Adrenal gland (tissue), 12 donors: ENCODE data around the gene WWOX. TPM values are rescaled to one million over a fixed set of nuclear protein-coding genes. Genes with fewer than 3 reads are reported as not detected.

Source experiments
- DNase-seq, 7 donors: peaks; one replicate each; pipeline ENCODE4 v3.0.0-alpha.2; 2019 to 2020
- H3K27ac ChIP-seq, 5 donors: fragments of 200-600 bp; sonication (generic) in 4 of 5; 1 replicate in 3 of 5; 2 replicates in 2 of 5; pipeline versions ENCODE4 v1.5.1 to v1.8.0; 2016 to 2020; ENCODE audit warnings: mild to moderate bottlenecking in 1 of 5
- H3K27me3 ChIP-seq: fragments of 200-600 bp; 2 replicates; pipeline ENCODE4 v1.8.0; 2021
- H3K36me3 ChIP-seq, 2 donors: fragments of 200-600 bp; replicated peaks in 1 of 2; 1 replicate in 1 of 2; 2 replicates in 1 of 2; pipeline versions ENCODE4 v1.5.1 to v1.8.0; 2018 to 2022
- H3K4me1 ChIP-seq, 2 donors: fragments of 200-600 bp; replicated peaks in 1 of 2; 1 replicate in 1 of 2; 2 replicates in 1 of 2; pipeline versions ENCODE4 v1.5.1 to v1.8.0; 2018 to 2021
- H3K4me3 ChIP-seq, 4 donors: fragments of 200-600 bp; sonication (generic) in 3 of 4; one replicate each; pipeline ENCODE4 v1.5.1; 2016 to 2018
- H3K9me3 ChIP-seq, 3 donors: fragments of 200-600 bp; sonication (generic) in 1 of 3; replicated peaks in 1 of 3; 1 replicate in 2 of 3; 2 replicates in 1 of 3; pipeline versions ENCODE4 v1.5.1 to v1.8.0; 2016 to 2021
- POLR2A ChIP-seq, 2 donors: fragments of 450-650 bp; IDR thresholded peaks; one replicate each; pipeline ENCODE4 v1.6.1; 2017; ENCODE audit warnings: antibody characterized with exemption in 2 of 2, mild to moderate bottlenecking in 2 of 2, moderate library complexity in 1 of 2
- WGBS, 4 donors: extraction: QIAGEN DNeasy Blood & Tissue Kit in 2 of 4; methylation state at CpG; one replicate each; pipeline versions ENCODE4 v1.1.5 to v1.1.7; 2013 to 2017; 5-methylcytosine and 5-hydroxymethylcytosine counted together
- intact Hi-C, 2 donors: fragments of 100-400 bp; cut with DNase I; formaldehyde crosslinking; loops; one replicate each; pipeline versions ENCODE4 v1.14.1 to v1.15.0; 2022 to 2023
- polyA plus RNA-seq, 3 donors: library from polyadenylated mRNA; stranded (reverse); fragments of 200-250 nt in 2 of 3; fragments of 350-450 nt in 1 of 3; fragmentation: Illumina TruSeq in 1 of 3; extraction: RNeasy Lipid Tissue Mini Kit (QIAGEN cat#74804) in 1 of 3; gene quantifications; one replicate each; pipeline ENCODE4 v1.2.3, GENCODE V29; 2013 to 2014
- total RNA-seq, 9 donors: library from RNA; depleted of rRNA in 4 of 9; stranded (reverse); fragments of >200 nt in 4 of 9; fragments of 120-200 nt in 1 of 9; fragmentation: NEBNext Ultra II Directional in 1 of 9; extraction: Animal tissue kit (Norgen Biotek cat#: 25700) in 1 of 9; gene quantifications; one replicate each; pipeline versions ENCODE4 v1.1.0 to v1.2.4, GENCODE V29; 2013 to 2023
- TF ChIP-seq, protein P1 (sequence below), 6 experiments: fragments of 450-650 bp in 4 of 6; fragments of 200-600 bp in 2 of 6; sonication (generic) in 1 of 6; IDR thresholded peaks; 1 replicate in 5 of 6; 2 replicates in 1 of 6; pipeline versions ENCODE4 v1.5.1 to v1.8.0; 2016 to 2021; ENCODE audit warnings: antibody characterized with exemption in 6 of 6, mild to moderate bottlenecking in 2 of 6, moderate library complexity in 1 of 6
- donor health status: healthy with polysubstance abuse.
- donor health status: Bipolar disorder and iron deficiency.
- donor health status: DM: yes; HTN: yes; CAD: no.
- donor health status: DM: no; HTN: no; CAD: no.
- donor health status: DM: no; HTN: no; CAD: no.
- donor health status: DM: yes; HTN: yes; CAD: no.

WWOX gene
- total and polyA plus RNA-seq, 12 donors = 11.8 to 74.6 (median 20.5) TPM

DNA sequence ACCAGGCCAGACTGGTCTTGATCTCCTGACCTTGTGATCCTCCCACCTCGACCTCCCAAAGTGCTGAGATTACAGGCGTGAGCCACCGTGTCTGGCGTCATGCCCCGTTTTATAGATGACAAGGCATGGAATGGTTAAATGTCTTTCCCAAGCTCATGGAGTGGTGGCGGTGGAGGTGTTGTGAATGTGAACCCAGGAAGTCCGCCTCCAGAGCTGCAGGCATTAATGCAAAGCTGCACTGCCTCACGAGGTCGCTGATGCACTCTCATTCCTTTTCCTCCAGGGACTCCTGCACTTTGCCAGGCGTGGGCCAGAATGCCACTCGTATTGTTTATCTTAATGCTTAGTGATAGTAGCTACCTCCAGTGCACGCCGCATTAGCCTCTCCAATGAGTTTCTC lies 149.6 kb downstream of the WWOX start:
- H3K27ac ChIP-seq = no peak overlapping the region
- no peaks in the 10 kb centered on the region for H3K9me3 ChIP-seq
- no peak overlapping the region for H3K4me3 ChIP-seq
- no peaks in the 10 kb centered on the region for H3K4me1 ChIP-seq
- 87 to 91% (median 90%) methylated on average over 13 of the region's 13 CpGs for WGBS, 4 donors
- intact Hi-C loops = no loop called here
- TF ChIP-seq POLR2A (IDR thresholded peaks at IDR 0.05) = no peak
- TF ChIP-seq, protein P1, sequence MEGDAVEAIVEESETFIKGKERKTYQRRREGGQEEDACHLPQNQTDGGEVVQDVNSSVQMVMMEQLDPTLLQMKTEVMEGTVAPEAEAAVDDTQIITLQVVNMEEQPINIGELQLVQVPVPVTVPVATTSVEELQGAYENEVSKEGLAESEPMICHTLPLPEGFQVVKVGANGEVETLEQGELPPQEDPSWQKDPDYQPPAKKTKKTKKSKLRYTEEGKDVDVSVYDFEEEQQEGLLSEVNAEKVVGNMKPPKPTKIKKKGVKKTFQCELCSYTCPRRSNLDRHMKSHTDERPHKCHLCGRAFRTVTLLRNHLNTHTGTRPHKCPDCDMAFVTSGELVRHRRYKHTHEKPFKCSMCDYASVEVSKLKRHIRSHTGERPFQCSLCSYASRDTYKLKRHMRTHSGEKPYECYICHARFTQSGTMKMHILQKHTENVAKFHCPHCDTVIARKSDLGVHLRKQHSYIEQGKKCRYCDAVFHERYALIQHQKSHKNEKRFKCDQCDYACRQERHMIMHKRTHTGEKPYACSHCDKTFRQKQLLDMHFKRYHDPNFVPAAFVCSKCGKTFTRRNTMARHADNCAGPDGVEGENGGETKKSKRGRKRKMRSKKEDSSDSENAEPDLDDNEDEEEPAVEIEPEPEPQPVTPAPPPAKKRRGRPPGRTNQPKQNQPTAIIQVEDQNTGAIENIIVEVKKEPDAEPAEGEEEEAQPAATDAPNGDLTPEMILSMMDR (IDR thresholded peaks at IDR 0.05) = no peak
- no peak for DNase-seq
- H3K27me3 ChIP-seq = no peaks in the 10 kb centered on the region
- H3K36me3 ChIP-seq = no peaks in the 10 kb centered on the region

GRCh38 chr16:78249832-78250231 lies 150.4 kb downstream of the WWOX start:
- intact Hi-C loops = no loop called here
- Histone ChIP-seq H3K27me3 (no peaks in the 10 kb centered on the region), H3K4me1 (no peaks in the 10 kb centered on the region), H3K4me3 (no peak overlapping the region), H3K36me3 (no peaks in the 10 kb centered on the region), H3K9me3 (no peaks in the 10 kb centered on the region), H3K27ac (no peak overlapping the region)
- 76 to 95% (median 85%) methylated on average over 3 of the region's 3 CpGs for WGBS, 4 donors
- DNase-seq = no peak
- no peak for TF ChIP-seq POLR2A (IDR thresholded peaks at IDR 0.05)
- TF ChIP-seq, protein P1 (IDR thresholded peaks at IDR 0.05) = no peak

- no peaks in the 10 kb centered on the region for H3K4me1 ChIP-seq
These were observed 151.7 kb downstream of the WWOX start for GRCh38 chr16:78251115-78251514.

GRCh38 chr16:78252757-78253156 lies 153.3 kb downstream of the WWOX start:
- intact Hi-C loops = no loop called here
- DNase-seq = no peak
- 91 to 96% (median 92%) methylated on average over 5 of the region's 5 CpGs for WGBS, 4 donors
- no peak overlapping the region for H3K27ac ChIP-seq
- no peaks in the 10 kb centered on the region for H3K36me3 ChIP-seq
- TF ChIP-seq, protein P1 (IDR thresholded peaks at IDR 0.05) = no peak
- TF ChIP-seq POLR2A (IDR thresholded peaks at IDR 0.05) = no peak
- H3K9me3 ChIP-seq = no peaks in the 10 kb centered on the region
- H3K27me3 ChIP-seq = no peaks in the 10 kb centered on the region
- H3K4me1 ChIP-seq = no peaks in the 10 kb centered on the region
- no peak overlapping the region for H3K4me3 ChIP-seq

More at GRCh38 chr16:78251115-78251514, 151.7 kb downstream of the WWOX start:
- intact Hi-C loops = no loop called here
- Histone ChIP-seq H3K9me3 (no peaks in the 10 kb centered on the region), H3K27ac (no peak overlapping the region), H3K4me3 (no peak overlapping the region), H3K36me3 (no peaks in the 10 kb centered on the region), H3K27me3 (no peaks in the 10 kb centered on the region)
- DNase-seq = no peak
- TF ChIP-seq, protein P1 (IDR thresholded peaks at IDR 0.05) = no peak
- TF ChIP-seq POLR2A (IDR thresholded peaks at IDR 0.05) = no peak
- WGBS, 4 donors = 91 to 98% (median 95%) methylated on average over 5 of the region's 5 CpGs
